NCI-H748 treated with DMSO at 0.1 percent for 48 hours (cell line): Measurements from ENCODE around the gene SPRYD4.

ENCODE experiments used
- DNase-seq: peaks from one replicate; lab custom pipeline; 2025; lab: John Stamatoyannopoulos, UW

SPRYD4 gene

DNA sequence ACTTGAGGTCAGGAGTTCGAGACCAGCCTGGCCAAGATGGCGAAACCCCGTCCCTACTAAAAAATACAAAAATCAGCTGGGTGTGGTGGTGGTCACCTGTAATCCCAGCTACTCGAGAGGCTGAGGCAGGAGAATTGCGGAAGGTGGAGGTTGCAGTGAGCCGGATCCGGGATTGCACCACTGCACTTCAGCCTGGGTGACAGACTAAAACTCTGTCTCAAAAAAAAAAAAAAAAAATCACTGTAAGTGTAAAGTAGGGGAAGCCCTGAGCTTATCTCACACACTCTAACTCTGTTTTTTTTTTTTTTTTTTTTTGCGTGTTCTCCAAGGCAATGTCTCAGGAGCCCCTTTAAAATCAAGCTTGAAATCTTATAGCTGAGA, 52.8 kb downstream of the SPRYD4 start:
- no peak for DNase-seq

DNA sequence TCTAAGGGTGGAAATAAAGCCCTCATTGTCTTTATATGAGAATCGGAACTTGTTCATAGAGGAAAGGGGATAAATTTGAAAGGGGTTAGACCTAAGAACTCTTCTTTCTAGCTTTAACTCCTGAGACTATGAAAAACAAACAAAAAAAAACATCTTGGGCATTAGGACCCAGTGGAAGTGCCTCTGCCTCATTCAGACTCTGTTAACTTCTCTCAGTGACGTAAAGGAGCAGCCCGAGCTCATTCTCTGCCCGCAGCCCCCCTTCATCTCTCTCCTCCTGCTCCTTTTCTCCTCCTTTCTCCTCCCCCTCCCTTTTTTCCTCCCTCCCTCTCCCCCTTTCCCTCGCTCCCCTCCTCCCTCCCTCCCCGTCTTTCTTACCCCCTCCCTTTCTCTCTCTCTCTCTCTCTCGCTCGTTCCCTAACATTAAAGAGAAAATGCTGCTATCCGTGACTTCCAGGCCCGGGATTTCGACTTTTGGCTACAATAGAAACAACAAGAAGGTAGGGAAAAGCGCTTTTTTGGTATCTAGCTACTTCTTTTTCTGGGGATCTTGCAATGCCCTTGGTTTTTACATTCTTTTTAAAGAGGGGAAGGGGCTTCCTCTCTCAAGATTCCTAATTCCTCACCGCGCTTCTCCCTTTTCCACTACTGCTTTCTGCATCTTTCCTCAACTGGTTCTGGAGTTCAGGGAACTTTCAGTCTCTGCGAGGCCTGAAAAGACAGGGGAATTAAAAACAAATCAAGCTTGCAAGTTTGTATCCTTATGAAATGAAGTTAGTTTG, 53.4 kb downstream of the SPRYD4 start, which contains the start of gene RBMS2:
TSS of gene RBMS2 (plus strand) at position 231 of the 782 bp plus-strand sequence. CDS start at position 435, 204 bp downstream.
- DNase-seq, result peak; percentile 10

DNA sequence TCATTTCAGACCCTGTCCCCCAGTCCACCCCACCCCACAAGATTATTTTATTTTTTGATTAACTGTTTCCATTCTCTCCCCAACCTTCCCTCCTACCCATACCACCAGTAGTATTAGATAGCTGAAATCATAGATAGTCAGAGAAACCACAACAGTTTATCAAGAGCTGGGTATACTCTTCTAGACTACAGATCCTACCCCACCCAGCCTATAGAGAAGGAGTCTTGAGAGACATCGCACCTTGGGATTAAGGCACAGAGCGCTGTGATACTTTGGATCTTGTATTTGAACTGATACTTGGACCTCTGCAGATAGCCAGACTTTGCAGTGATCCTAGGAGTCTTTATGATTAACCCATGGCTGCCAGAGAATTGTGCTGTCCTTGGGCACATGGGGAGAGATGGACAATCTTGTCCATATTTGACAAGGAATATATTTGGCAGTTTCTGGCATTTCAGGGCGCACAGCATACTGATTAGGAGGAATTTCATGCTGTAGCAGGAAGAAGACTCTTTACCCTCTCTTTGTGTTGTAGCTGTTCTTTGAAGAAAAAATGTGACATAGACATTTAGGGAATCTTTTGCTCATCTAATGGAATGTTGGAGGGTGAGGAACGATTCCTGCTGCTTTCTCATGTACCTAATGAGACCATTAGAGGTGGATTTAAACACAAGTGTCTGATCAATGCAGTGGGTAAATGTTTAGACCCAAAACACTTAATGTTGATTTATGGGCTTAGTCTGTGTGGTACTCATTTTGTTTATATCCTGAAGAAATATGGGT, 54.2 kb downstream of the SPRYD4 start:
- no peak for DNase-seq

DNA sequence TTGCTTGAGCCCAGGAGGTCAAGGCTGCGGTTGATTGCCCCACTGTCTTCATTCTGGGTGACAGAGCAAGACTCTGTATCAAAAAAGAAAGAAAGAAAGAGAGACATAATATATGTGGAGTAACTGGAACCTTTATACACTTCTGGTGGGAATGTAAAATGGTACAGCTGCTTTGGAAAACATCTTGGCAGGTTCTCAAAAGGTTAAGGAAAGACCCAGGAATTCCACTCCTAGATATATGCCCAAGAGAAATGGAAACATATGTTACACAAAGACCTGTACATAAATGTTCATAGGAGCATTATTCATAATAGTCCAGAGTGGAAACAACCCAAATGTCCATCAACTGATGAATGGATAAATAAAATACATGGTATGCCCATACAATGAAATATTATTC, 60.5 kb downstream of the SPRYD4 start:
- DNase-seq, result no peak
